HEK293 (cell line): ENCODE results near the gene LRRC7.

Experiments
- CTCF ChIA-PET: fragments of 350-600 bp; formaldehyde crosslinking; extraction: SDS; loops from one replicate; lab custom pipeline; 2021; ENCODE audit warnings: antibody characterized with exemption; lab: Yijun Ruan, JAX
- POLR2A ChIA-PET: fragments of 300-600 bp; formaldehyde crosslinking; extraction: SDS; loops from one replicate; lab custom pipeline; 2020; ENCODE audit warnings: antibody characterized with exemption, inconsistent platforms; lab: Yijun Ruan, JAX
- H3K27ac ChIP-seq: fragments of 200-500 bp; sonication (Bioruptor generic); 2 replicates; pipeline ENCODE4 v1.5.1; 2014; ENCODE audit warnings: low read depth, low read length, control low read depth, inconsistent platforms; ENCODE audit errors: extremely low read depth
- H3K36me3 ChIP-seq, 2 experiments: fragments of 200-500 bp in 1 of 2; sonication (Bioruptor generic) in 1 of 2; 1 replicate in 1 of 2; 2 replicates in 1 of 2; pipeline ENCODE4 v1.5.1; 2014 to 2017; ENCODE audit warnings: inconsistent platforms in 2 of 2, low read length in 2 of 2; ENCODE audit not compliant: control insufficient read depth in 2 of 2, insufficient read depth in 1 of 2
- H3K4me1 ChIP-seq: fragments of 200-500 bp; sonication (Bioruptor generic); 2 replicates; pipeline ENCODE4 v1.5.1; 2014; ENCODE audit warnings: mild to moderate bottlenecking, low read length, inconsistent platforms; ENCODE audit not compliant: control insufficient read depth, insufficient read depth
- H3K4me3 ChIP-seq: 2 replicates; pipeline ENCODE4 v1.5.1; 2011; ENCODE audit warnings: low read depth, mild to moderate bottlenecking, control low read depth, low read length, moderate library complexity
- H3K9me3 ChIP-seq: fragments of 200-500 bp; sonication (Bioruptor generic); 2 replicates; pipeline ENCODE4 v1.5.1; 2014; ENCODE audit warnings: low read depth, low read length, inconsistent platforms; ENCODE audit not compliant: control insufficient read depth, insufficient read depth
- FEZF1 ChIP-seq: fragments of 450-650 bp; formaldehyde crosslinking; IDR thresholded peaks from 2 replicates; pipeline ENCODE4 v1.5.1; 2016; ENCODE audit warnings: missing biosample characterization, missing genetic modification characterization
- GFI1B ChIP-seq: fragments of 450-650 bp; formaldehyde crosslinking; IDR thresholded peaks from 2 replicates; pipeline ENCODE4 v1.5.1; 2016; ENCODE audit warnings: missing biosample characterization, missing genetic modification characterization
- GLI2 ChIP-seq: fragments of 450-650 bp; formaldehyde crosslinking; IDR thresholded peaks from 2 replicates; pipeline ENCODE4; 2017; ENCODE audit warnings: missing biosample characterization, missing genetic modification characterization, low read depth, borderline replicate concordance
- MEIS1 ChIP-seq: sonication (generic); formaldehyde crosslinking; IDR thresholded peaks from 2 replicates; pipeline ENCODE4 v1.8.1; 2022; ENCODE audit warnings: missing genetic modification reagents, mild to moderate bottlenecking, borderline replicate concordance
- TCF7L2 ChIP-seq: IDR thresholded peaks from 2 replicates; pipeline ENCODE4 v1.6.1; 2011; ENCODE audit warnings: low read depth, mild to moderate bottlenecking, inconsistent platforms, low read length, moderate library complexity, borderline replicate concordance
- YY1 ChIP-seq: fragments of 450-650 bp; formaldehyde crosslinking; IDR thresholded peaks from 2 replicates; pipeline ENCODE4 v1.5.1; 2018; ENCODE audit warnings: missing biosample characterization, missing genetic modification characterization
- ZBTB48 ChIP-seq: fragments of 450-650 bp; formaldehyde crosslinking; IDR thresholded peaks from 2 replicates; pipeline ENCODE4 v1.5.1; 2016; ENCODE audit warnings: missing biosample characterization, missing genetic modification characterization
- ZBTB8A ChIP-seq: fragments of 450-650 bp; formaldehyde crosslinking; IDR thresholded peaks from 2 replicates; pipeline ENCODE4 v1.5.1; 2016; ENCODE audit warnings: missing biosample characterization, missing genetic modification characterization
- ZFP69B ChIP-seq: fragments of 450-650 bp; formaldehyde crosslinking; IDR thresholded peaks from 2 replicates; pipeline ENCODE4 v1.5.1; 2016; ENCODE audit warnings: missing biosample characterization, missing genetic modification characterization
- ZNF10 ChIP-seq: fragments of 450-650 bp; formaldehyde crosslinking; IDR thresholded peaks from 2 replicates; pipeline ENCODE4 v1.5.1; 2017; ENCODE audit warnings: missing biosample characterization, missing genetic modification characterization
- ZNF140 ChIP-seq: fragments of 450-650 bp; formaldehyde crosslinking; IDR thresholded peaks from 2 replicates; pipeline ENCODE4 v1.5.1; 2016; ENCODE audit warnings: missing biosample characterization, missing genetic modification characterization
- ZNF175 ChIP-seq: fragments of 450-650 bp; formaldehyde crosslinking; IDR thresholded peaks from 2 replicates; pipeline ENCODE4 v1.5.1; 2016; ENCODE audit warnings: missing biosample characterization, missing genetic modification characterization
- ZNF202 ChIP-seq: fragments of 450-650 bp; formaldehyde crosslinking; IDR thresholded peaks from 2 replicates; pipeline ENCODE4 v1.5.1; 2016; ENCODE audit warnings: missing biosample characterization, missing genetic modification characterization, borderline replicate concordance
- ZNF292 ChIP-seq: fragments of 450-650 bp; formaldehyde crosslinking; IDR thresholded peaks from 2 replicates; pipeline ENCODE4 v1.5.1; 2016; ENCODE audit warnings: low read depth, missing biosample characterization, missing genetic modification characterization, borderline replicate concordance
- ZNF335 ChIP-seq: fragments of 450-650 bp; formaldehyde crosslinking; conservative IDR thresholded peaks from 2 replicates; pipeline ENCODE4 v1.5.1; 2016; ENCODE audit warnings: missing biosample characterization, missing genetic modification characterization
- ZNF354C ChIP-seq: fragments of 450-650 bp; formaldehyde crosslinking; IDR thresholded peaks from 2 replicates; pipeline ENCODE4 v1.5.1; 2016; ENCODE audit warnings: missing biosample characterization, missing genetic modification characterization, low read depth, borderline replicate concordance
- ZNF394 ChIP-seq: fragments of 450-650 bp; formaldehyde crosslinking; IDR thresholded peaks from 2 replicates; pipeline ENCODE4 v1.5.1; 2016; ENCODE audit warnings: missing biosample characterization, missing genetic modification characterization, mild to moderate bottlenecking, moderate library complexity, borderline replicate concordance
- ZNF404 ChIP-seq: fragments of 450-650 bp; formaldehyde crosslinking; IDR thresholded peaks from 2 replicates; pipeline ENCODE4 v1.5.1; 2017; ENCODE audit warnings: missing biosample characterization, missing genetic modification characterization
- ZNF433 ChIP-seq: fragments of 450-650 bp; formaldehyde crosslinking; IDR thresholded peaks from 2 replicates; pipeline ENCODE4 v1.5.1; 2016; ENCODE audit warnings: missing biosample characterization, missing genetic modification characterization, low read depth
- ZNF623 ChIP-seq: fragments of 450-650 bp; formaldehyde crosslinking; IDR thresholded peaks from 2 replicates; pipeline ENCODE4 v1.5.1; 2016; ENCODE audit warnings: missing biosample characterization, missing genetic modification characterization
- ZNF626 ChIP-seq: fragments of 450-650 bp; sonication (Bioruptor Pico); formaldehyde crosslinking; IDR thresholded peaks from 2 replicates; pipeline ENCODE4 v1.5.1; 2018; ENCODE audit warnings: missing biosample characterization, missing genetic modification characterization, inconsistent platforms
- ZNF654 ChIP-seq: fragments of 450-650 bp; formaldehyde crosslinking; IDR thresholded peaks from 2 replicates; pipeline ENCODE4 v1.5.1; 2016; ENCODE audit warnings: low read depth, missing biosample characterization, missing genetic modification characterization
- ZNF768 ChIP-seq: fragments of 450-650 bp; formaldehyde crosslinking; IDR thresholded peaks from 2 replicates; pipeline ENCODE4 v1.5.1; 2018; ENCODE audit warnings: missing biosample characterization, mild to moderate bottlenecking, missing genetic modification characterization
- ZNF837 ChIP-seq: fragments of 450-650 bp; formaldehyde crosslinking; IDR thresholded peaks from 2 replicates; pipeline ENCODE4 v1.5.1; 2016; ENCODE audit warnings: missing biosample characterization, missing genetic modification characterization
- ZNF843 ChIP-seq: fragments of 450-650 bp; formaldehyde crosslinking; IDR thresholded peaks from 2 replicates; pipeline ENCODE4 v1.5.1; 2016; ENCODE audit warnings: missing biosample characterization, missing genetic modification characterization
- ZXDB ChIP-seq: fragments of 450-650 bp; formaldehyde crosslinking; IDR thresholded peaks from 2 replicates; pipeline ENCODE4 v1.5.1; 2016; ENCODE audit warnings: missing biosample characterization, missing genetic modification characterization
- TF ChIP-seq, protein P1 (sequence below): fragments of 450-650 bp; formaldehyde crosslinking; conservative IDR thresholded peaks from 2 replicates; pipeline ENCODE4 v1.5.1; 2016; ENCODE audit warnings: low read depth, missing biosample characterization, missing genetic modification characterization
- TF ChIP-seq, protein P2 (sequence below): fragments of 450-650 bp; formaldehyde crosslinking; IDR thresholded peaks from 2 replicates; pipeline ENCODE4 v1.5.1; 2016; ENCODE audit warnings: missing biosample characterization, missing genetic modification characterization
- TF ChIP-seq, protein P3 (sequence below): fragments of 450-650 bp; formaldehyde crosslinking; IDR thresholded peaks from 2 replicates; pipeline ENCODE4 v1.5.1; 2016; ENCODE audit warnings: missing biosample characterization, missing genetic modification characterization
- TF ChIP-seq, protein P4 (sequence below): fragments of 450-650 bp; formaldehyde crosslinking; IDR thresholded peaks from 2 replicates; pipeline ENCODE4 v1.5.1; 2016; ENCODE audit warnings: missing biosample characterization, missing genetic modification characterization
- TF ChIP-seq, protein P5 (sequence below): fragments of 450-650 bp; formaldehyde crosslinking; IDR thresholded peaks from 2 replicates; pipeline ENCODE4 v1.5.1; 2016; ENCODE audit warnings: missing biosample characterization, missing genetic modification characterization, borderline replicate concordance

Gene LRRC7

DNA sequence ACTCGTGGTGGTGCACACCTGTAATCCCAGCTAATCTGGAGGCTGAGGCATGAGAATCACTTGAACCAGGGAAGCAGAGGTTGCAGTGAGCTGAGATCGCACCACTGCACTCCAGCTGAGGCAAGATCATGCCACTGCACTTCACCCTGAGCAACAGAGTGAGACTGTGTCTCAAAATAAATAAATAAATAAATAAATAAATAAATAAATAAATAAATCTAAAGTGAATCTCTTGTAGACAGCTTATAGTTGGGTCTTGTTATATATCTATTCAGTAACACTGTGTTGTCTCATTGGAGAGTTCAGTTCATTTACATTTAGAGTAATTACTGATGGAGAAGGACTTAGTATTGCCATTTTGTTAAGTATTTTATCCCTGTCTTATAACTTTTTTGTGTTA, 379.2 kb downstream of the LRRC7 start (continued):
- TF ChIP-seq, protein P1, sequence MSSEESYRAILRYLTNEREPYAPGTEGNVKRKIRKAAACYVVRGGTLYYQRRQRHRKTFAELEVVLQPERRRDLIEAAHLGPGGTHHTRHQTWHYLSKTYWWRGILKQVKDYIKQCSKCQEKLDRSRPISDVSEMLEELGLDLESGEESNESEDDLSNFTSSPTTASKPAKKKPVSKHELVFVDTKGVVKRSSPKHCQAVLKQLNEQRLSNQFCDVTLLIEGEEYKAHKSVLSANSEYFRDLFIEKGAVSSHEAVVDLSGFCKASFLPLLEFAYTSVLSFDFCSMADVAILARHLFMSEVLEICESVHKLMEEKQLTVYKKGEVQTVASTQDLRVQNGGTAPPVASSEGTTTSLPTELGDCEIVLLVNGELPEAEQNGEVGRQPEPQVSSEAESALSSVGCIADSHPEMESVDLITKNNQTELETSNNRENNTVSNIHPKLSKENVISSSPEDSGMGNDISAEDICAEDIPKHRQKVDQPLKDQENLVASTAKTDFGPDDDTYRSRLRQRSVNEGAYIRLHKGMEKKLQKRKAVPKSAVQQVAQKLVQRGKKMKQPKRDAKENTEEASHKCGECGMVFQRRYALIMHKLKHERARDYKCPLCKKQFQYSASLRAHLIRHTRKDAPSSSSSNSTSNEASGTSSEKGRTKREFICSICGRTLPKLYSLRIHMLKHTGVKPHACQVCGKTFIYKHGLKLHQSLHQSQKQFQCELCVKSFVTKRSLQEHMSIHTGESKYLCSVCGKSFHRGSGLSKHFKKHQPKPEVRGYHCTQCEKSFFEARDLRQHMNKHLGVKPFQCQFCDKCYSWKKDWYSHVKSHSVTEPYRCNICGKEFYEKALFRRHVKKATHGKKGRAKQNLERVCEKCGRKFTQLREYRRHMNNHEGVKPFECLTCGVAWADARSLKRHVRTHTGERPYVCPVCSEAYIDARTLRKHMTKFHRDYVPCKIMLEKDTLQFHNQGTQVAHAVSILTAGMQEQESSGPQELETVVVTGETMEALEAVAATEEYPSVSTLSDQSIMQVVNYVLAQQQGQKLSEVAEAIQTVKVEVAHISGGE (tag by site-specific recombination): peak; percentile 64
- peak; percentile 85; the same call in 1 of the 2 replicates for TF ChIP-seq ZNF394 (tag by site-specific recombination)
- TF ChIP-seq ZNF292: no peak
- TF ChIP-seq, protein P2, sequence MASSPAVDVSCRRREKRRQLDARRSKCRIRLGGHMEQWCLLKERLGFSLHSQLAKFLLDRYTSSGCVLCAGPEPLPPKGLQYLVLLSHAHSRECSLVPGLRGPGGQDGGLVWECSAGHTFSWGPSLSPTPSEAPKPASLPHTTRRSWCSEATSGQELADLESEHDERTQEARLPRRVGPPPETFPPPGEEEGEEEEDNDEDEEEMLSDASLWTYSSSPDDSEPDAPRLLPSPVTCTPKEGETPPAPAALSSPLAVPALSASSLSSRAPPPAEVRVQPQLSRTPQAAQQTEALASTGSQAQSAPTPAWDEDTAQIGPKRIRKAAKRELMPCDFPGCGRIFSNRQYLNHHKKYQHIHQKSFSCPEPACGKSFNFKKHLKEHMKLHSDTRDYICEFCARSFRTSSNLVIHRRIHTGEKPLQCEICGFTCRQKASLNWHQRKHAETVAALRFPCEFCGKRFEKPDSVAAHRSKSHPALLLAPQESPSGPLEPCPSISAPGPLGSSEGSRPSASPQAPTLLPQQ (tag by site-specific recombination): no peak
- TF ChIP-seq, protein P3, sequence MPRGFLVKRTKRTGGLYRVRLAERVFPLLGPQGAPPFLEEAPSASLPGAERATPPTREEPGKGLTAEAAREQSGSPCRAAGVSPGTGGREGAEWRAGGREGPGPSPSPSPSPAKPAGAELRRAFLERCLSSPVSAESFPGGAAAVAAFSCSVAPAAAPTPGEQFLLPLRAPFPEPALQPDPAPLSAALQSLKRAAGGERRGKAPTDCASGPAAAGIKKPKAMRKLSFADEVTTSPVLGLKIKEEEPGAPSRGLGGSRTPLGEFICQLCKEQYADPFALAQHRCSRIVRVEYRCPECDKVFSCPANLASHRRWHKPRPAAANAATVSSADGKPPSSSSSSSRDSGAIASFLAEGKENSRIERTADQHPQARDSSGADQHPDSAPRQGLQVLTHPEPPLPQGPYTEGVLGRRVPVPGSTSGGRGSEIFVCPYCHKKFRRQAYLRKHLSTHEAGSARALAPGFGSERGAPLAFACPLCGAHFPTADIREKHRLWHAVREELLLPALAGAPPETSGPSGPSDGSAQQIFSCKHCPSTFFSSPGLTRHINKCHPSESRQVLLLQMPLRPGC (tag by site-specific recombination): no peak
- 0 out of 2 replicates have a peak, but pooled peaks have one; percentile 11 for TF ChIP-seq ZNF654 (tag by site-specific recombination)
- no peak for TF ChIP-seq ZNF175 (tag by site-specific recombination)
- peak; percentile 30; the same call in 1 of the 2 replicates for TF ChIP-seq ZBTB8A (tag by site-specific recombination)
- TF ChIP-seq FEZF1: no peak
- peak; percentile 54; the same call in 1 of the 2 replicates for TF ChIP-seq ZNF623 (tag by site-specific recombination)
- TF ChIP-seq ZBTB48 (tag by site-specific recombination): no peak
- no peak for TF ChIP-seq TCF7L2
- TF ChIP-seq ZNF433: peak; percentile 56; the same call in 1 of the 2 replicates
- no peak for TF ChIP-seq ZNF626
- peak; percentile 25; the same call in 1 of the 2 replicates for TF ChIP-seq ZNF202 (tag by site-specific recombination)

DNA sequence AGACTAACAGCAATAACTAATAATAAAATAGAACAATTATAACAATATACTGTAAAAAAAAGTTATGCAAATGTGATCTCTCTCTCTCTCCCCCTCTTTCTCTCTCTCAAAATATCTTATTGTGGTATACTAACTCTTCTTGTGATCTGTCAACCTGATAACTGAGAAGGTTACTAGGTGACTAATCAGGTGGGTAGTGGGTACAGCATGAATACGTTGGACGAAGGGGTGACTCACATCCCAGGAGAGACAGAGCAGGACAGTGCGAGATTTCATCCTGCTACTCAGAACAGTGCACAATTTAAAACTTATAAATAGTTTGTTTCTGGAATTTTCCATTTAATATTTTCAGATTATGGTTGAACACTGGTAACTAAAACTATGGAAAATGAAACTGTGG, 380.1 kb downstream of the LRRC7 start:
- H3K36me3 ChIP-seq: no peaks in the 10 kb centered on the region
- CTCF ChIA-PET: interaction anchor here (0.6 kb wide), 1 partner anchor 101 kb away, joined by 3 read pairs; no protein-coding TSS in a partner anchor
- H3K9me3 ChIP-seq: no peaks in the 10 kb centered on the region
- H3K4me3 ChIP-seq: no peak overlapping the region
- H3K4me1 ChIP-seq: no peaks in the 10 kb centered on the region
- H3K27ac ChIP-seq: no peak overlapping the region
- POLR2A ChIA-PET: no interaction called here
- TF ChIP-seq ZNF140 (no peak), ZXDB (tag by site-specific recombination) (no peak), ZFP69B (tag by site-specific recombination) (no peak), ZNF10 (tag by site-specific recombination) (no peak), ZNF843 (tag by site-specific recombination) (no peak), ZNF768 (tag by site-specific recombination) (no peak), GLI2 (tag by site-specific recombination) (no peak), ZNF354C (no peak), ZNF404 (tag by site-specific recombination) (no peak), MEIS1 (CRISPR knock-in tag) (no peak), ZNF837 (tag by site-specific recombination) (no peak), GFI1B (tag by site-specific recombination) (no peak), YY1 (tag by site-specific recombination) (no peak), ZNF335 (tag by site-specific recombination) (no peak)
- TF ChIP-seq, protein P4, sequence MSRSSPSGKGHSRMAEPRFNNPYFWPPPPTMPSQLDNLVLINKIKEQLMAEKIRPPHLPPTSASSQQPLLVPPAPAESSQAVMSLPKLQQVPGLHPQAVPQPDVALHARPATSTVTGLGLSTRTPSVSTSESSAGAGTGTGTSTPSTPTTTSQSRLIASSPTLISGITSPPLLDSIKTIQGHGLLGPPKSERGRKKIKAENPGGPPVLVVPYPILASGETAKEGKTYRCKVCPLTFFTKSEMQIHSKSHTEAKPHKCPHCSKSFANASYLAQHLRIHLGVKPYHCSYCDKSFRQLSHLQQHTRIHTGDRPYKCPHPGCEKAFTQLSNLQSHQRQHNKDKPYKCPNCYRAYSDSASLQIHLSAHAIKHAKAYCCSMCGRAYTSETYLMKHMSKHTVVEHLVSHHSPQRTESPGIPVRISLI (tag by site-specific recombination): no peak
- TF ChIP-seq, protein P5, sequence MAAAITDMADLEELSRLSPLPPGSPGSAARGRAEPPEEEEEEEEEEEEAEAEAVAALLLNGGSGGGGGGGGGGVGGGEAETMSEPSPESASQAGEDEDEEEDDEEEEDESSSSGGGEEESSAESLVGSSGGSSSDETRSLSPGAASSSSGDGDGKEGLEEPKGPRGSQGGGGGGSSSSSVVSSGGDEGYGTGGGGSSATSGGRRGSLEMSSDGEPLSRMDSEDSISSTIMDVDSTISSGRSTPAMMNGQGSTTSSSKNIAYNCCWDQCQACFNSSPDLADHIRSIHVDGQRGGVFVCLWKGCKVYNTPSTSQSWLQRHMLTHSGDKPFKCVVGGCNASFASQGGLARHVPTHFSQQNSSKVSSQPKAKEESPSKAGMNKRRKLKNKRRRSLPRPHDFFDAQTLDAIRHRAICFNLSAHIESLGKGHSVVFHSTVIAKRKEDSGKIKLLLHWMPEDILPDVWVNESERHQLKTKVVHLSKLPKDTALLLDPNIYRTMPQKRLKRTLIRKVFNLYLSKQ (tag by site-specific recombination): no peak
